Endometrium (tissue), 2 donors: ENCODE results near the gene FHIT.
"Not testable (repeated sequence)": the region's sequence is repeated elsewhere in the genome, so short reads cannot be mapped to it uniquely, and the experiment has no call there.

ENCODE experiments used
- FAIRE-seq: peaks from 2 replicates; lab custom pipeline; 2012; peaks lifted over from hg19 to GRCh38; lab: Jason Lieb, UNC
- donor health status: control.
- donor health status: control.

FHIT gene

DNA sequence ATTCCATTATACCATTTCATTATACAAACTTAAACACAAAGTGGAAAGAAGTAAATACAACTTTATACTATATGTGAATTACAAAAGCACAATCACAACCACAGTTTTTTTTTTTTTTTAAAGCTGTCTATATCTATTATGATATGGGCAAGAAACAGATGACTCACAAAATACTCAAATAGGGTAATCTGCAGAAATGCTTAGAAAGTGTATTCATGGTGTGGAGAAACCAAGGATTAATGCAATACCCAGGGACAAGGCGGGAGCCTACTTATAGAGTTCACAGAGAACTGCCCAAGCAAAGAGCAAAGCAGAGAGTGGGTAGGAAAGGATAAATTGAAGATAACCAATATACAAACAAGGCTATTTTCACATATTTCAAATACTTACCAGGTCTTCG, 332.0 kb downstream of the FHIT start:
- FAIRE-seq, result no peak

DNA sequence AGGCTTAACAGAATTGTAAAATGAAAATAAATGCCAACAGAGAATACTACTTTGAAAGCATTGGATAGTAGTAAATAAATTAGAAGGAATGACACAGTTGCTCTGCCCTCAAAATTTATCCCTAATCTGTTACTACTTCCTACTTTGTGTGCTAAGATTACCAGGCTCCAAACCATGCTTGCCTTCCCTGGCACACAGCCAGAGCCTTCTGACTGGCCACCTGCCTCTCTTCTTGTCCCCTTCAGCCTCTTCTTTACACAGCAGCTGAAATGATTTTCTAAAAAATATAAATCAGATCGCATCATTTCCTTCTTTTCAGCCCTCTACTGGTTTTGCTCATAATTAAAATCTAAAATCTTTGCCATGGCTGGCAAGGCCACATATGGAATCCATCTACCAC, 334.1 kb downstream of the FHIT start:
- no peak for FAIRE-seq

DNA sequence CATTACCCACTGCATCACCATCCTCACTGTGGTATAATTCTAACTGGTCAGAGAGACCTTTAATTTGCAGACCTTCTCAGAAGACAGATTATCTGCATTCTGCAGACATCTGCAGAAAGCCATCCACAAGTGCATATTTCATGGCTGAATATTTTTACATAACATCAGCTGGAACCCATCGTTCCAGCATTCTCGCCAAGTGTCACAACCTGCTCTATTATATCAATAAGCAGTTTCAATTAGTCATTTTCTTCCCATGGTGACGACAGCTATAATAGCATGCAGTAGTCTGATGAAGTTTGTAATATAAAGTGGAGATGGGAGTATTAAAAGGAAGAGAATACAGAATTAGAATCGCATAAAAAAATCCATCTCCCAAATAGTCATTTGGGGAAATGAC, 334.7 kb downstream of the FHIT start:
- FAIRE-seq, result no peak

DNA sequence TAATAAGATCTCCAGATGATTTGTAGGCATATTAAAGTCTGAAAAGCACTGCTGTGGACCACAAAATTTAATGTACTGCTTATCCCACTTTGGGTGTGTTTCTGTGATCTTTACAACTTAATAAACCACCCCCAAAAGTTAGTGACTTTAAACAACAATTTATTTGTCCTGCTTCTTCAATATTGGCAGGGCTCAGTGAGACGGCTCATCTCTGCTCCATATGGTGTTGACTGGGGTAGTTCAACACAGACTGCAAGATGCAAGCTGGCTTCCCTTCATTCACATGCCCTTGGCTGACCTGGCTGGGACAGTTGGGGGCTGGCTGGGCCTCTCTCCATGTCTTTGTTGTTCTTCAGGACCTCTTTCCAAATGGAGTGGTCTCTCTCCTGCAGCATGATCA, 337.8 kb downstream of the FHIT start:
- FAIRE-seq, result no peak

DNA sequence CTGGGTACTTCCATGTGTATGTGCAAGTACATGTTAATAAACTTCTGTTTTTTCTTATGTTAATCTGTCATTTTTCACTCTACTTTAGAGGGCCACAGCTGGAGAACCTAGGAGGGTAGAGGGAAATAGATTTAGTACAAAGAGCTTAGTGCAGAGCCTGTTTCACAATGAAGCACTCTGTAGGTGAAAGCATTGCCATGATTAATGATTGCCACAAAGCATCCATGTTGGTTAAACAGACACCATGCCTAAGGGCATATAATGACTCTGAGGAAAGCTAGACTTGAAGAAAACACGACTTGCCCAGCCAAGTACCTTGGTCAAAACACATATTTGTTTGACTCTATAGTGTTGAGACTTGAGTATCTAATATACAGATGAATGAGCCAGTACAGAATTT, 338.4 kb downstream of the FHIT start:
- FAIRE-seq, result no peak

DNA sequence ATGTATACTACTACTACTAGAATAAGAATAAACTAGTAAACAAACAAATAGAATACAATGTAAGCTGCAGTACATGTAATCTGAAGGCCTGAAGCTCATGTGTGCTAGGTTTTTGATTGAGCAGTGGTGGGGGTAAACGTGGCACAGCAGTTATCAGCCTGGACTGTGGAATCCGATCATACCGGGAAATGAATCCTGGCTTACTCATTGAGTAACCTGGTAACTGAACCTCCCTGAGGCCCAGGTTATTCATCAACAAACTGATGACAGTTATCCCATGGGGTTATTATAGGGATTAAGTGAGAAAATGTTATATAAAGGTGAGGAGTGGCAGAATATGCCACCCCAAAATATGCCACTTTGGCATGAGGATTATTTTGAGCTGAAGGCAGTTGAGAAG, 339.1 kb downstream of the FHIT start:
- FAIRE-seq, result no peak

DNA sequence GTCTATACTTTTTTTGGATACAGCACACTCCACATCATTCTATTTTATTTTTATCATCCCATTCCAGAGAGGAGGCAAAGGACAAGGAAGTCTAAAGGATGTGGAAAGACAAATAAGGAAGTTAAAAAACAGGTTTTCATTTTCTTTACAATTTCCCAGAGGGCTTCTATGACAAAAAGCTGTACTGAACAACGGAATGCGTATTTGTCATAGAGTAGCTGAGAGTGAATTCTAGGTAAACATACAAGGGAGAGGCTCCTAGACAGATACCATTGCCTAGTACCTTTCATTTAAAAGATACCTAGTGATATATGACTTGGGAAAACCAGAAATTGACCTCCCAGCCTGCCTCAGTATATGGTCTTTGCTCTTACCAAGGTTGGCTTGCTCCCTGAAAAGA, 341.7 kb downstream of the FHIT start:
- FAIRE-seq, result no peak

DNA sequence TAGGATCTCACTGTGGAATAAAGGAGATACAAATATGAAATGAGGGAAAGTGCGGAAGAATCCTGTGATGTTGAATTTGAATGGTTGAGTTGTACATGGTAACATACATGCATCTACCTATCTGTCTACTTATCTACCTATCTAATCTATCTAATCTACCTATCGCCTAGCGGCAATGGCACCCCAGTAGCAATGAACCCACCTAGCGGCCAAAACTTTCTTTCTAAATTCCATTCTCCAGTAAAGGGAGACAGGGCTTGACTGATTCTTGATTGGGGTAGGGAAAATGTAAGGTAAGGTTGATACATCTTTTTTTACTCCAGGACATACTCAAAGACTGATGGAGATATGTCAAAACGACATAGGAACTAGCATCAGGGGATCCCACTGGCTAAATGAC, 345.0 kb downstream of the FHIT start:
- no peak for FAIRE-seq

DNA sequence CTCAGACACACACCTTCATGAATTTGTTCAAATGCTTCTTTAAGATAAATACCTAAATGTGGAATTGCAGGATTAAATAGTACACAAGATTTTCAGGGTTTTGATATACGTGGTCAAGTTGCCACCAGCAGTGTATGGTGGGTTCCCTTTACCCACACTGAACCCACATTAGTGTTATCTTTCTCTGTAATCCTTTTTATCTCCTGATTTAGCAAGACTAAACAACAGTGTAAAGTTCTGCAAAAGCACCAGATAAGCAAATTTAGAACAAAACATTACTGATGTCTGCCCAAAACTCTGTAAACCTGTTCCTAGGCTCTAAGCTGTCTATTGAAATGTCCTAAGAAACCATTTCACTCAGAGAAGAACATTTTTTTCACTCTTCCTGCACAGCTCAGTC, 352.9 kb downstream of the FHIT start:
- no peak for FAIRE-seq

DNA sequence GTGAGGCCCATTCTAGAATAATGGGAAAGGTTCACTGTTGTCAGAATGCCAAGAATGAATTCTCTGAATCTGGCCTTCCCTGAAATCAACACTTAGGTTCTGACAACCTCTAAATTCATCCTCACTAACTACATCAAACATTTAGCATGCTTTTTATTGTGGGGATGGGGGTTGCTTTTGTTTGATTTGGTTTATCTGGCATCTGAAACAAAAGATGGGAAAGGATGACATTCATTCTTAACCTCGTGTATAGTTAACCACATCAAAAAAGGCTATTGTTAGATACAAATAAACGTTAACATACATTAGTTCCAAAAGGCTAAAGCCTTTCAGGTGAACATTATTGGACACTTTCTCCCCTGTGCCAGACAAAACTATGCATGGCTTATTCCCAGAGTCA, 357.3 kb downstream of the FHIT start:
- FAIRE-seq, result no peak

DNA sequence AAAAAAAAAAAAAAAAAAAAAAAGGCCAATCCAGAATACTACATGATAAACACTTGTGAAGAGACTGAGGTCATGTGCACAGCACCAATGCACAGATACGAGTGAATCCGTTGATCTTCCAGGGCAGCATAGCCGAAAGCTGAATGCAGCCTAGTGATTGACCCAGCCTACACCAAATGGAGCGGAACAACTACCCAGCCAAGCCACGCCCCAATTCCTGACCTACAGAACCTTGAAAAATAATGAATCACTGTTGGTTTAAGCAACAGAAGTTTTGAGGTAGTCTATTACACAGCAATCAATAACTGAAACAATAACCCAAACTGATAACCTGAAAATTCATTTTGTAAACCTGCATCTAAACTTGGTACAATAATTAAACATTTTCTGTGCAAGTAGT, 361.0 kb downstream of the FHIT start:
- FAIRE-seq, result no peak

DNA sequence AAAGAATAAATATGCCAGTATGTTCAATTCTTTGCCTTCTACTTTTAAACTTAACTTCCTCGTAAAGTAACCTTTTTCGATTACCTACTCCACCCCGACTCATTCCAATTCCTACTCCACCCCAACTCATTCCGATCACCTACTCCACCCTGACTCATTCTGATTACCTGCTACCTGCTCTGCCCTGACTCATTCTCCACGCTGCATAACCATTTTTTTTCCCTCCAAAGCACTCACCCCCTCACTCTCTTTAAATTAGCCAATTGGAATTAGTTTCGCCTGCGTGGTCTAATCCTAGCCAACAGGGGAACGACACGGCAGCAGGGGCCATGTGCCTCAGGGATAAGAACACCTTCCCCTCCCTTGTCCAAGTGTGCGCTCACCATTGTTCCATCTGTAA, 362.3 kb downstream of the FHIT start:
- FAIRE-seq, result not testable (repeated sequence)

DNA sequence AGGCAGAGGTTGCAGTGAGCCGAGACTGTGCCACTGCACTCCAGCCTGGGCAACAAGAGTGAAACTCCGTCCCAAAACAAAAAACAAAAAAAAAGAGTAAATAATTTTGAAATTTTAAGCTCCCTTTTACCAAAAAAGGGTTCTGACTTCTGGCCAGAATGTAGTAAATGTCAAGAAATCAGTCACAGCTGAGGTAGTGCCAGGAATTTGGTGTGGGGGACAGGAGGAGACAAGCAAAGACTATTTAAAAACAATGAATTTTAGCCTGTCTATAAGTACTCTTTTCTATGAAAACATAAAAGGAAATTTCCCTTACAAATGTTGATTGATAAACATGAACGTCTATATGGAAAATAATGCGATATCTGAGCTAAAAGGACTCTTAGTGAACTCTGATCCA, 363.7 kb downstream of the FHIT start:
- FAIRE-seq, result no peak

DNA sequence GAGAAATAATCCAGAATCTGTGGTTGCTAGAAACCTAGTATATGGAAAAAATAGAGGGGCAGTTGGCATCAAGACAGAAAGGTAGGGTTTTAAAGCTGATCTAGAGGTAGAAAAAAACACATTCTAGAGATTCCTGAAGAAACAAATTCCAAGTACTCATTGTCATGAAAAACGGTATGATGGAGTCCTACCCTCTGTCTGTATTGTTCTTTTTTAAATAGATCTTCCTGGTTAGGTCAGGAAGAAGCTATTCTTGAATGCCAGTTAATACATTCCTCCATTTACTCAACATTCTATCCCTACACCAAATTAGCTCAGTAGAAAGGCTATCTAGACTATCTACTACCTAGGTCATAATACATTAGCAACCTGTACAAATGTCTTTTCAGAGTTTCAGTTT, 364.7 kb downstream of the FHIT start:
- no peak for FAIRE-seq

DNA sequence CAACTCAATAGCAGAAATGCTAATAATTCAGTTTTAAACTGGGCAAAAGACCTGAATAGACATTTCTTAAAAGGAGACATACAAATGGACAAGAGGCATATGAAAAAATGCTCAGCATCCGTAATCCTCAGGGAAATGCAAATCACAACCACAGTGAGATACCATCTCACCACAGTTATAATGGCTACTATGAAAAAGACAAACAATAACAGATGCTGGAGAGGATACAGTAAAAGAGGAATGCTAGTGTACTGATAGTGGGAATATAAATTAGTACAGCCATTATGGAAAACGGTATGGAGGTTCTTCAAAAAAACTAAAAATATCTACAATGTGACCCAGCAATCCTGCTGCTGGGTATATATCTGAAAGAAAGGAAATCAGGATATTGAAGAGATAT, 367.2 kb downstream of the FHIT start:
- FAIRE-seq, result no peak

DNA sequence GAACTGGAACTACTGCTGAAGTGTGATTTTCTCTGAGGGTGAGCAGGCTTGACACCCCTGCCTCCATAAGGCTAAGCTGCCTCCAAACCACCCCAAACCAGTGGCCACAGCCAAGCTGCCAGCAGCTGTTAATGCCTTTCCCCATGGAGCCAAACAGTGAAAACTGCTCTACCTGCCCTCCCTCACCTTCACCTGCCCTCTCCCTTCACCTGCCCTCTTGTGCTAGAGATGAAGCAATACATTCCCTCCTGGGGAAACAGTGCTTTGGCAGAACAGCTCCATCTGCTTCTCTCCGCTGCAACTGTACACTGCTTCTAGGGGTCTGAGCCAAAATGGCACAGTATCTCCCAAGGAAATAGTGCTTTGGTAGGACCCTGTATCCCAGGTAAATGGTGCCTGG, 374.1 kb downstream of the FHIT start:
- no peak for FAIRE-seq

DNA sequence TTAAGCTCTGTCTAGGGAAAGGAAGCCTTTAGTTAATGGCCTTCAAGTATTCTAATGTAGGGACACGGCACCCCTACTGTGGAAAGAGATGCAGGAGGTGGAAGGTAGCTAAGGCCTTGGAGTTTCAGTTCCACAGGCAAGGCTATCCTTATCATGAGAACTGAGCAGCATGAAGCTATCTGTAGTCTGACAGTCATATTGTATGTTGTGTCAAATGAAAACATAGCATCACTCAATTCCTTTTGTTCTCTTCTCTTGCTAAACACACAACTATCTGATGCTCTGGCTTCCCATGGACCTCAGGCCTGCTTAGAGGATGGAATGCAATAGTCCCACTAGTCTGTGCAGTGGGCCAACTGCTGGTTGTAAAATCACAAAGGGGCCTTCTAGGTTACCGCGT, 380.9 kb downstream of the FHIT start:
- no peak for FAIRE-seq

DNA sequence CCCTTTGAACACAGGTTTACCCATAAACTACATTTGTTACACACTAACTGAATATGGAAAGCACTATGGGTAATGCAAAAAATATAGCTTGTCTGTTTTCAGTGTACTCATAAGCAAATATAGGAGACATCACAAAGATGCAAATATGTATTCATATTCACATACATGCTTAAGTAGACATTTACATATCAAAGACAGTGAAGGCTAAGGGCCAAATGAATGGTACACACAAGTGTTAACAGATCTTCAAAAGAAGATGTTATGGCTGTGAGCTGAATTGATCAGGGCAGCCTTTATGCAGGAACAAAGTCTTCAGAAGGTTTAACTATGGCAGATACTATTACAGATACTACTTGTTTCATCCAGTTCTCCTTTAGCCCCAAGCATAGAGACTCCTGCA, 384.1 kb downstream of the FHIT start:
- no peak for FAIRE-seq

DNA sequence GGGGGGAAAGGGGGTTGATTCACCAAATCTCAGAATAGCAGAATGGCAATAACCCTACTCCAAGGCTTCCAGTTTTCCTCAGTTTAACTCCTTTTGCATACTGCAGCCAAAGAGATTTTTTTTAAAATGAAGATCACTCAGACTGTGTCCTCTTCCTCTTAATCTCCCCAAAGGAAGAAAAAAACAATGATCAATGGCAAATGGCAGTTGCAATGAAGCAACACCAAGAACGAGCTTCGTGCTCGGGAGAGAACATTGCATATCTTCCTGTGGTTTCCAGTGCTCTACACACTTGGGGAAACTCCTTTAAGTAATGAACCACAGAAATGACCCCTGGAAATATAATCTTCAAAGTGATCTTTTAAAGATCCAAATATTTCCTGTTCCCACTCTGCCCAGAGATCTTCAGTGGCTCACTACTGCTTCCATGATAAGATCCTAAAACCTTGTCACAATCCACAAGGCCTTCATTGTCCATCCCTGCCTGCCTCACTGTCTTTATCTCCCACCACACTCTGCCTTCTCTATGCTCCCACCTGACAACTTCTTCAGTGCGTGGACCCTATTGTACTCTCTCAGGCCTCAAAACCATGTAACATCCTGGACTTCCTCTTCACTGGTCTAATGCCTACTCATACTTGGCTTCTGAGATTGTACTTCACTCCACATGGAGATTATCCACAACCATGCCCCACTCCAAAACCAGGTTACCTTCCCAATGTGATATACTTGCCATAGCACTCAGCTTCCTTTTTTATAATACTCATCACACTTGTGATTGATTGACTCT, 394.8 kb downstream of the FHIT start:
- FAIRE-seq, result no peak

DNA sequence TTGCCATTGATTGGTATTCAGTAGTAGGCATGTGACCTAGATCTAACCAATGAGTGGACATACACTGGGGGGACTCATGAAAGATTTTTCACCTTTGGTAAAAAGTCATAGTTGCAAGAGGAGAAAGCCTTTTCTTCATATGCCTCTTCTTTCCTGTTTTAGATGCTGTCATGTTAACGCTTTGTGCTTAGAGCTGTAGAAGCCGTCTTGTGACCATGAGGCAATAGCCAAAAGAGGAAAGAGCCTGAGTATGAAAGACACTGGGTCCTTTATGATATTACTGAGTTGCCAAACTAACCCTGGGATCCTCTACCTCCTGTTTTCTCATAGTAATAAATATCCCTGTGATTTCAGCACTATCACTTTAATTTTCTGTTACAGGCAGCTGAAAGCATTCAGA, 396.0 kb downstream of the FHIT start:
- FAIRE-seq, result no peak

DNA sequence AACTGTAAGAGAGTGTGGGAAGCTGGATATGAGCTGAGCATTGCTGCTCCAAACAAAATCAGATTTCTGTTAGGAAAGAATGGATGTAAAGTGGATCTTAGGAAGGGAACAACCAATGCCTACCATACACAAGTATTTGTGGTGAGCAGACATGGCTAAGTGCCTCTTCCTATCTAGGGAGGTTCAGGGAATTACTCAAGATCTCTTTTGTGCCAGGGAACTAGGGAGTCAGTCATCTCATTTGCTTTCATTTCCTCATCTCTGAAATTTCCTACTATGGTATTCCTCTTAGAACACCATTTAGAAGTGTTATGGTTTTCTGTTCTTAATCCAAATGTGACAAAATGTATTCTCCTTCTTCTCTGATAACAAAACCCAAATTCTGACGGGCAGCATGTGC, 396.5 kb downstream of the FHIT start:
- no peak for FAIRE-seq

DNA sequence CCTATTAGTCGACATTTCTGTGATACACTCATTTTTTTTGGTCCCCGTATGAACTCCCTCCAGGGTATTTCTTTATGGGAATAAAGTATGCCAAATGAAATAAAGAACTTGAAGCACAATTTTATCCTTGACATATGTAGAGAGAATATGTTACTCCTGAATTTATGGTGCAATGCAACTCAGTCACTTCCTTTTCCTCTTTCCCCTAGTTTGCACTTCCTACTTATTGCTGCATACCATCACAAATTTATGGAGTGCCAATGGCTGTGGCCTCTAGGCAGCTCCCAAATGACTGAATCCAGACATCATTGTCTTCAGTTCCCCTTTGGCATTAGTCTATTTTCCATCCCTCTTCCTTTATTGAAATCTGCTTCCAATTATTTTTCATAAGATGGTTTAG, 403.5 kb downstream of the FHIT start:
- FAIRE-seq, result no peak

DNA sequence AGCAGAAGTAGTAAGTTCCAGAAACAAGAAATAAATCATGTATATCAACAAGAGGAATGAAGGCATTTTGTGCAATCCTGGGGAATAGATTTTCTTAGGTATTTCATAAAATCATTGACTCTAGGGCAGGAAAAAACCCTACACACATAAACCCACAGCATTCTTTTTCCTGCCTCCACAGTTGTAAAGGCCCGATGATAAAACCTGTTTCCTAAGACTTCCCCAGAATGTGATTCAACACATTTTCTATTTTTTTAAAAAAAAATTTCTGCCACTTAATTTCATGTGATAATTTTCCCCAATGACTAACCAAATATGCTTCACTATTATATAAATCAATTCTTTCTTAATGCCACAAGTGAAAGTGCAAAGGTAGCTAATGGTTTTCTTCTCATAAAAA, 407.0 kb downstream of the FHIT start:
- no peak for FAIRE-seq

DNA sequence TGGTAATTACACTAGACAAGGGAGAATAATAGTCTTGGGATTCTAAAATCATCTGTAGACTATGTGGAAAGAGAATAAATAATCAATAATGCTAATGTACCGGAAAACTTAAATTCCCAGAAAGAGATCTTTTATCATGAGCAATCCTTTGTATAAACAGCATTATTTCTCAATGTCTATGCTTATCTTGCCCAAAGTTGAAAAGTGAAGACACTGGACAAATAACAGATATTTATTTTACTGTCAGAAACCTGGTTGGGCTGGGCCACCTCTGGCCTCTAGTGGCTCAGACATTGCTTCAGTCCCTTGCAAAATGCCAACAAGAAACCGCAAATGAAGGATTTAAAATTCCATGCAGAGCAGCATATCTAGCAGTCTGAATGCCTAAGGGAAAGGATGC, 409.9 kb downstream of the FHIT start:
- no peak for FAIRE-seq

DNA sequence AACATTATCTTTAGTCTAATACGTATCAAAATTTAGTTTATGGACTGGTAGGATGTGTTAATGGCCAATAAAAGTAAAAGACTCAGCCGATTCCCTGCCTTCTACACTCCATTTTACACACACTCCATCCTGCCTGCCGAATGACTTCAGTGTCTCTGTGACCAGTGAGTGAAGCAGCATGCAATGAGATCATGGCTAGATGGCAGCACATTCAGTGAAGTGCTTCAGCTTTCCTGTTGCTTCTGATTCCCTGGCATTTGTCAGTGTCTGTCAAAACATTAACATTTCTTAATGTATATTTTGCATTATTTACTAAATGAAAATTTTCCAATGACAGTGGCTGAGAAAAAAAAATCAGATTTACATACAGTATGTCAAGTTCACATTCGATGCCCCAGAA, 412.0 kb downstream of the FHIT start:
- no peak for FAIRE-seq
